Brain microvascular endothelial cell (primary cell): Measurements from ENCODE around the gene COLQ.
"Not testable (repeated sequence)": the region's sequence is repeated elsewhere in the genome, so short reads cannot be mapped to it uniquely, and the experiment has no call there.

Experiments
- DNase-seq: peaks from one replicate; pipeline ENCODE4 v3.0.0-alpha.2; 2020
- H3K27ac ChIP-seq: fragments of 250-450 bp; sonication (Bioruptor Pico); 2 replicates; pipeline ENCODE4 v1.5.1; 2020; ENCODE audit warnings: mild to moderate bottlenecking, moderate library complexity
- H3K27me3 ChIP-seq: fragments of 250-450 bp; sonication (Bioruptor Pico); replicated peaks from 2 replicates; pipeline ENCODE4 v1.5.1; 2020; ENCODE audit warnings: mild to moderate bottlenecking
- H3K36me3 ChIP-seq: fragments of 250-450 bp; sonication (Bioruptor Pico); replicated peaks from 2 replicates; pipeline ENCODE4 v1.5.1; 2020; ENCODE audit warnings: mild to moderate bottlenecking
- H3K4me3 ChIP-seq: 2 replicates; pipeline ENCODE4 v1.5.1; 2011; ENCODE audit warnings: low read depth, mild to moderate bottlenecking, control low read depth, low read length, moderate library complexity
- CTCF ChIP-seq: IDR thresholded peaks from 2 replicates; pipeline ENCODE4 v1.5.1; 2011; ENCODE audit warnings: low read depth, mild to moderate bottlenecking, moderate library complexity, low read length, control low read depth, inconsistent platforms; ENCODE audit errors: missing control alignments
- in situ Hi-C: cut with HindIII; loops from 2 replicates; pipeline ENCODE4 v1.10.0; 2017; ENCODE audit warnings: low sequenced_read_pairs, low pct_ligation_motif_present

The COLQ gene

DNA sequence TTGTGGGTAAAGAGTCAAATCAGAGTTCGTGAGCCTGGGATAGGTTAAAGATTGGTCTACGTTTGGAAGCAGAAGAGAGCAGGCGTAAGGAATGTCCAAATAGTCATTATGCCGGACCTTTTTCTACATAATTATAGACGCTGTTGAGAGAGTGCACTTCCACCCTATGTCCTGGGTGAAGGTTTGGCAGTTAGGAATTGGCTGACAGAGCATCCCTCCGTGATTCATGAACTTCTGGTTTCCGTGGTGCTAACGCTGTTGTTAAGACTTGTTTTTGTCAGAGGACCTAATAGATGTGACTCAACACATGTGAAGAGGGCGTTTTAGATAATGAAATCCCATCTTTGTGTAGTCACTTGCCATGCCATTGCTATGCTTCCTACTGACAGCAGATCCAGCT lies 93.0 kb downstream of the COLQ start:
- Histone ChIP-seq H3K27ac (peak overlapping the region; percentile 61), H3K4me3 (peak overlapping the region; percentile 83), H3K36me3 (peaks cover 23% of the 10 kb centered on the region), H3K27me3 (no peaks in the 10 kb centered on the region)
- in situ Hi-C loops, result no loop called here
- DNase-seq, result peak; percentile 83
- no peak for TF ChIP-seq CTCF

DNA sequence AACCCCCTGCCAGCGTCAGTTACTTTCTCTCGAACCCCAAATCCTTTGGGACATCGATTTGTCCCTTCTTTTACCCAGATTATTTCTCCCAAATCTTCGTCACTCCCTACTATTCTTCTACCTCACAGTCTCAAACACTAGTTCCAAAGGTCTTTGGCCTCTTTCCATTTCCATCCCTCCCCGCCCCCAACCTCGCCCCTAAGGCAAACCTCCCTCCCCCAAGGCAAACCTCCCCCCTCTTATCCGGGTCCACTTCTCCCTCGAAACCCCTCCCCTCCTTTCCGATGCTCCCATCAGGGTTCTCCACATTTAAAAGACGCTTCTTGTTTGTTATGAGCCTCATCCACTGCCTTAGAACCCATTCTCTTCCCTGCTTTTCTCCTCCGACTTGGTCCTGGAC lies 93.5 kb downstream of the COLQ start:
- TF ChIP-seq CTCF, result no peak
- no peak for DNase-seq
- Histone ChIP-seq H3K27ac (peak overlapping the region; percentile 61), H3K36me3 (peaks cover 21% of the 10 kb centered on the region), H3K27me3 (no peaks in the 10 kb centered on the region), H3K4me3 (peak overlapping the region; percentile 83)
- in situ Hi-C loops, result no loop called here

GRCh38 chr3:15427182-15427880 lies 94.2 kb downstream of the COLQ start, which contains the start of the genes EAF1 and METTL6:
EAF1 (plus strand) TSS chr3:15427598; CDS start chr3:15427780, 182 bp downstream.
METTL6 (minus strand) TSS chr3:15427544; CDS start chr3:15426511, 1,033 bp downstream.
- peak; percentile 68 for DNase-seq
- peak; percentile 29 for TF ChIP-seq CTCF
- Histone ChIP-seq H3K27ac (peak within 1 kb of the TSS; percentile 61), H3K27me3 (no peaks in the 10 kb centered on the region), H3K36me3 (peaks cover 22% of the 10 kb centered on the region), H3K4me3 (peak within 1 kb of the TSS; percentile 83)
- in situ Hi-C loops, result no loop called here

DNA sequence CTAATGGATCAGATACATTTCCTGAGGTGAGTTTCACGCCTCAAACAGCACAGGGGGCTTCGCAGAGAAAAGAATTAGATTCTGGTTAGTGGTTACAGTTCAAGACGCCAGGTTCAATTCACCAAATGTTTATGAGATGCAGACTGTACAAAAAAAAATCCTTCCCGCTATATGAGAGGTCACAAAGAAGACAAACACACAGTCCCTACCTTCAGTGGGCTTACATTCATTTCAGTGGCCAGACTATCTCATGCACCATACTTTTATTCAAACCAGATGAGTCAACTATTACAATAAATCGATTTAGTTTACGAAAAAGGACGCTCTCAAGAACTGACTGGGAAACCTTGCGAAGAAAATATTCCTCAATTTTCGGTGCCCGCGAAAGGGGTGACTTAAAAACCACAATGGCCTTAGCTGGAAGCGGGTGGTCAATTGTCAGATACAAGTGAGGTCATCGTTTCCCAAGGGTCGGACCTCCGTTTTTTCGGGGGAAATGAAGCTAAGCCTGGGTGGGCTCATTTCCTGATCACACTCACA lies 94.9 kb downstream of the COLQ start:
- TF ChIP-seq CTCF, result no peak
- H3K36me3 ChIP-seq, result peaks cover 20% of the 10 kb centered on the region
- no peak for DNase-seq
- peak overlapping the region; percentile 61 for H3K27ac ChIP-seq
- no peaks in the 10 kb centered on the region for H3K27me3 ChIP-seq
- in situ Hi-C loops, result no loop called here
- peak overlapping the region; percentile 83 for H3K4me3 ChIP-seq

DNA sequence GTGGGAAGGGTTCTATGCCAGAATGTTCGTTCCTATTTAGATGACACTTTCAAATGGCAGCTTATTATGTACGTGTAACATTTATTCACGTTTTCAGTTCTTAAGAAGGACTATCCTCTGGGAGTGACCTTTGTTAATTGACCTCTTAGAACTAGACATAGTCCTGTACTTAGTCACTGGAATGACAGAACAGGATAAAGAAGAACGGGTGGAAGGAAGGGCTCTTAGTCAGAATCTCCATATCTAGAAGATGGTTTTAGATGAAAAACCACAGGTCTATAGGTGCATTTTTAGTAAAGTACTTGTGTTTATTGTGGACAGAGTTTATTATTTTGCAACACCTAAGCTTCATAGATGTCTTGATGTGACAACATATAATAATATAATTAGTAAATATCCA lies 100.6 kb downstream of the COLQ start:
- no peak for TF ChIP-seq CTCF
- peaks cover 24% of the 10 kb centered on the region for H3K36me3 ChIP-seq
- H3K27ac ChIP-seq, result no peak overlapping the region
- H3K4me3 ChIP-seq, result no peak overlapping the region
- in situ Hi-C loops, result no loop called here
- peak; percentile 37 for DNase-seq
- H3K27me3 ChIP-seq, result no peaks in the 10 kb centered on the region

DNA sequence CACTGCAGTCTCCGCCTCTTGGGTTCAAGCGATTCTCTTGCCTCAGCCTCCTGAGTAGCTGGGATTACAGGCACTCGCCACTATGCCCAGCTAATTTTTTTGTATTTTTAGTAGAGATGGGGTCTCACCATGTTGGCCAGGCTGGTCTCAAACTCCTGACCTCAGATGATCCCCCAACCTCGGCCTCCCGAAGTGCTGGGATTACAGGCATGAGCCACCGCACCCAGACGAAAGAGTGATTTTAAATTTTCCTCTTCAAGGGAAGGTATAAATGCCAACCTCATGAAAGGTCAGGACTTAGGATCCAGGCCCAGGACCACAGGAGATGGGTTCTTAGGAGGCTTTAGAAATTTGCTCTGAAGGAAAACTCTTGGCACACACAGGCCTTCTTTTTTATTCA lies 110.5 kb downstream of the COLQ start:
- in situ Hi-C loops, H3K27ac ChIP-seq, DNase-seq, H3K27me3 ChIP-seq, H3K4me3 ChIP-seq: not testable (repeated sequence)
- peaks cover 25% of the 10 kb centered on the region for H3K36me3 ChIP-seq
